ENCODE data around the gene NUP210.

Gene NUP210

GRCh38 chr3:13377021-13377420 is 43.1 kb downstream of the NUP210 start:
- Mint-ChIP-seq H3K4me1 (peaks cover 19% of the 10 kb centered on the region), H3K36me3 (peaks cover 43% of the 10 kb centered on the region), H3K27ac (no peak overlapping the region), H3K4me3 (no peak overlapping the region), H3K9me3 (no peaks in the 10 kb centered on the region), H3K27me3 (no peaks in the 10 kb centered on the region)
- ATAC-seq = no peak

GRCh38 chr3:13376091-13376490 is 44.0 kb downstream of the NUP210 start:
- ATAC-seq = no peak
- Mint-ChIP-seq H3K9me3 (no peaks in the 10 kb centered on the region), H3K4me3 (no peak overlapping the region), H3K4me1 (peaks cover 12% of the 10 kb centered on the region), H3K27ac (no peak overlapping the region), H3K27me3 (no peaks in the 10 kb centered on the region), H3K36me3 (peaks cover 45% of the 10 kb centered on the region)

GRCh38 chr3:13375464-13375863 is 44.7 kb downstream of the NUP210 start:
- Mint-ChIP-seq H3K9me3 (no peaks in the 10 kb centered on the region), H3K27me3 (no peaks in the 10 kb centered on the region), H3K4me3 (no peak overlapping the region), H3K36me3 (peaks cover 49% of the 10 kb centered on the region), H3K4me1 (peaks cover 12% of the 10 kb centered on the region), H3K27ac (no peak overlapping the region)
- no peak for ATAC-seq

- Mint-ChIP-seq H3K4me3 (no peak overlapping the region), H3K36me3 (peaks cover 48% of the 10 kb centered on the region)
Observed at GRCh38 chr3:13373975-13374586, 46.0 kb downstream of the NUP210 start.

GRCh38 chr3:13372656-13373055 is 47.5 kb downstream of the NUP210 start:
- Mint-ChIP-seq H3K4me3 (no peak overlapping the region), H3K36me3 (peaks cover 44% of the 10 kb centered on the region), H3K27ac (no peak overlapping the region), H3K4me1 (peaks cover 5% of the 10 kb centered on the region), H3K27me3 (no peaks in the 10 kb centered on the region), H3K9me3 (no peaks in the 10 kb centered on the region)
- no peak for ATAC-seq

More at GRCh38 chr3:13373975-13374586, 46.0 kb downstream of the NUP210 start:
- H3K9me3 Mint-ChIP-seq = no peaks in the 10 kb centered on the region
- no peaks in the 10 kb centered on the region for H3K27me3 Mint-ChIP-seq
- no peak overlapping the region for H3K27ac Mint-ChIP-seq
- ATAC-seq = no peak
- H3K4me1 Mint-ChIP-seq = peaks cover 12% of the 10 kb centered on the region

- Mint-ChIP-seq H3K4me1 (peaks cover 5% of the 10 kb centered on the region), H3K27ac (no peak overlapping the region), H3K9me3 (no peaks in the 10 kb centered on the region), H3K36me3 (peaks cover 44% of the 10 kb centered on the region), H3K27me3 (no peaks in the 10 kb centered on the region), H3K4me3 (no peak overlapping the region)
- ATAC-seq = no peak
Observed at GRCh38 chr3:13372126-13372525, 48.0 kb downstream of the NUP210 start.

- peaks cover 44% of the 10 kb centered on the region for H3K36me3 Mint-ChIP-seq
- no peaks in the 10 kb centered on the region for H3K27me3 Mint-ChIP-seq
- H3K4me1 Mint-ChIP-seq = peaks cover 5% of the 10 kb centered on the region
- peak overlapping the region; percentile 35 for H3K27ac Mint-ChIP-seq
- no peaks in the 10 kb centered on the region for H3K9me3 Mint-ChIP-seq
- ATAC-seq = no peak
- no peak overlapping the region for H3K4me3 Mint-ChIP-seq
Observed at GRCh38 chr3:13371100-13372075, 48.7 kb downstream of the NUP210 start.

- Mint-ChIP-seq H3K27me3 (no peaks in the 10 kb centered on the region), H3K27ac (peak overlapping the region; percentile 35), H3K36me3 (peaks cover 48% of the 10 kb centered on the region), H3K9me3 (no peaks in the 10 kb centered on the region), H3K4me1 (peaks cover 5% of the 10 kb centered on the region), H3K4me3 (no peak overlapping the region)
- ATAC-seq = no peak
Observed at GRCh38 chr3:13370609-13371008, 49.5 kb downstream of the NUP210 start.

- H3K27ac Mint-ChIP-seq = no peak overlapping the region
- ATAC-seq = no peak
Observed at GRCh38 chr3:13370055-13370454, 50.1 kb downstream of the NUP210 start.

GRCh38 chr3:13368834-13369233 is 51.3 kb downstream of the NUP210 start:
- Mint-ChIP-seq H3K4me3 (no peak overlapping the region), H3K27me3 (no peaks in the 10 kb centered on the region), H3K9me3 (no peaks in the 10 kb centered on the region), H3K36me3 (peaks cover 64% of the 10 kb centered on the region), H3K27ac (no peak overlapping the region), H3K4me1 (peaks cover 5% of the 10 kb centered on the region)
- no peak for ATAC-seq

More at GRCh38 chr3:13370055-13370454, 50.1 kb downstream of the NUP210 start:
- Mint-ChIP-seq H3K4me3 (no peak overlapping the region), H3K4me1 (peaks cover 5% of the 10 kb centered on the region), H3K27me3 (no peaks in the 10 kb centered on the region), H3K9me3 (no peaks in the 10 kb centered on the region), H3K36me3 (peaks cover 53% of the 10 kb centered on the region)

GRCh38 chr3:13367728-13368127 is 52.4 kb downstream of the NUP210 start:
- Mint-ChIP-seq H3K27me3 (no peaks in the 10 kb centered on the region), H3K27ac (no peak overlapping the region), H3K4me1 (peaks cover 8% of the 10 kb centered on the region), H3K9me3 (no peaks in the 10 kb centered on the region), H3K36me3 (peaks cover 74% of the 10 kb centered on the region), H3K4me3 (no peak overlapping the region)
- ATAC-seq = no peak

GRCh38 chr3:13365390-13366379 is 54.4 kb downstream of the NUP210 start:
- H3K27me3 Mint-ChIP-seq = no peaks in the 10 kb centered on the region
- peak overlapping the region; percentile 32 for H3K27ac Mint-ChIP-seq
- peaks cover 73% of the 10 kb centered on the region for H3K36me3 Mint-ChIP-seq
- H3K4me3 Mint-ChIP-seq = no peak overlapping the region
- no peaks in the 10 kb centered on the region for H3K9me3 Mint-ChIP-seq
- peaks cover 11% of the 10 kb centered on the region for H3K4me1 Mint-ChIP-seq
- no peak for ATAC-seq

- no peak for ATAC-seq
- Mint-ChIP-seq H3K4me1 (peaks cover 11% of the 10 kb centered on the region), H3K27ac (no peak overlapping the region), H3K36me3 (peaks cover 73% of the 10 kb centered on the region), H3K9me3 (no peaks in the 10 kb centered on the region), H3K27me3 (no peaks in the 10 kb centered on the region), H3K4me3 (no peak overlapping the region)
Observed at GRCh38 chr3:13364602-13365271, 55.4 kb downstream of the NUP210 start.

- Mint-ChIP-seq H3K9me3 (no peaks in the 10 kb centered on the region), H3K36me3 (peaks cover 78% of the 10 kb centered on the region), H3K27me3 (no peaks in the 10 kb centered on the region), H3K4me1 (peaks cover 6% of the 10 kb centered on the region), H3K4me3 (no peak overlapping the region), H3K27ac (peak overlapping the region; percentile 18)
- no peak for ATAC-seq
Observed at GRCh38 chr3:13362551-13362950, 57.6 kb downstream of the NUP210 start.
